DMS79 (cell line): ENCODE measurements around the gene KLHL26.

Source experiments
- DNase-seq: peaks from one replicate; lab custom pipeline; 2025; lab: John Stamatoyannopoulos, UW

KLHL26 gene

DNA sequence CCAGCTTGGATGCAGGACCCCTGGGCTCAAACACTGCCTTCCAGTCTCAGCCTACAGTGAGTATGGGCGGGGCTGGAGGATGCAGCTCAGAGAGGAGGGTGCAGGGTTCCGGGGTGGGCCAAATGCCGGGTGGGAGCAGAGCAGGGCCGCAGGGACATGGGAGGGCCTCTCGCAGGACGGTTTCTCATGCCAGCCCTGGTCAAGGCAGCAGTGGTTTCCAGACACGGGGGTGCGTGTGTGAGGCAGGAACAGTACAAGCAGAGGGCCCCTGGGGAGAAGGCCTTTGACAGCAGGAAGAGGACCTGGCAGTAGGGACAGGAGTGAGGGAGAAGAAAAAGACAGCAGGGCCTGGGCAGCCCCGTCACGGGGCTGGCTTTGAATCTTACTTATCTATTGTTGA, 80.8 kb downstream of the KLHL26 start:
- DNase-seq, result no peak

DNA sequence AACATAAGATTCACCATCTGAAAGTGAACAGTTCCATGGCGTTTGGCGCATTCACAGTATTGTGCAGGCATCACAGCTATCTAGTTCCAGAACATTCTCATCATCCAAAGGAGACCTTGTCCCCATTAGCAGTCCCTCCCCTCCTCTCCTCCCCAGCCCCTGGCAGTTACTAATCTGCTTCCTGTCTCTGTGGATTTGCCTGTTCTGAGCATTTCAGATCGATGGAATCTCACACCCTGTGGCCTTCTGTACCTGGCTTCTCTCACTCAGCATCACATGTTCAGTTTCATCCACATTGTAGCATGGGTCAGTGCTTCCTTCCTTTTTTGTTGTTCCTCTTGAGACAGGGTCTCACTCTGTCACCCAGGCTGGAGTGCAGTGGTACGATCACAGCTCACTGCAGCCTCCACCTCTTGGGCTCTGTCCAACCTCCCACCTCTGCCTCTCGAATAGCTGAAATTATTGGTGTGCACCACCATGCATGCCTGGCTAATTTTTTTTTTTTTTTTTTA, 81.2 kb downstream of the KLHL26 start:
- DNase-seq, result no peak

DNA sequence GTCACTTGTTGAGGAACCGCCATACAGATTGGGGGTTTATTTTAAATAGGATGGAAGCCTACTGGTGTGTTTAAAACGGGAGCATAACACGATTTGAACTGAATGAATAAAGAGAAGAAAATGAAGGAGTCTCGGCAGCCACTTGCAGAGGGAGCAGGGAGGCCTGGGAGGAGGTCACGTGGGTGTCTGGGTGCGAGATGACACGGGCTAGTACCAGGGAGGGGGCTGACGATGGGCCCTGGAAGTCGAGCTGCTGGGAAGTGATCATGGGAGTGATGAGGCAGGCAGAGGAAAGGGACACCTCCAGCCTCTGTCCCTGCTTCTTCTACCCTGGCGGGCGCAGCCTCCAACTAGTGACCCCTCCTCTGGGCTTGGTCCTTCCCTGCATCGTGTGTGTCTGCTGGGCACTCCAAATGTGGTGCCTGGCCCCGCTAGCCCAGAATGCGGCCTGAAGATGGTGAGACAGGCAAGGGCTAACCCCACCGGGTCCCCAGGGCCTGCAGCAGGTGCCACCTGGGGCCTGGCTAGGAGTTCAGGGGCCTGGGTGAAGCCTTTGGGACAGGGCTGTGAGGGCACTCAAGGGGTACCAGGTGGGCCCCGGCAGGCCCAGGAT, 82.1 kb downstream of the KLHL26 start:
- no peak for DNase-seq

GRCh38 chr19:18719541-18719940, 82.7 kb downstream of the KLHL26 start:
- DNase-seq, result no peak
